PFSK-1 (cell line): ENCODE data around the gene RIN3.
A peak's percentile ranks its signal among the peaks of the same experiment; 100 is the strongest.

Source experiments
- FOXP2 ChIP-seq: optimal IDR thresholded peaks from 2 replicates; pipeline ENCODE3; 2011; ENCODE audit warnings: borderline replicate concordance, control low read depth, inconsistent platforms; ENCODE audit not compliant: insufficient read depth; ENCODE audit errors: extremely low read length, extremely low read depth
- POLR2AphosphoS5 ChIP-seq: IDR thresholded peaks from 2 replicates; pipeline ENCODE4 v1.6.1; 2012; ENCODE audit warnings: low read depth, mild to moderate bottlenecking, control low read depth, low read length, moderate library complexity
- REST ChIP-seq, 2 experiments: IDR thresholded peaks; 2 replicates each; pipeline versions ENCODE4 v1.6.1 to v1.8.0; 2011 to 2012; ENCODE audit warnings: low read depth in 2 of 2, low read length in 2 of 2, control low read depth in 1 of 2, inconsistent platforms in 1 of 2, mild to moderate bottlenecking in 1 of 2, moderate library complexity in 1 of 2; ENCODE audit not compliant: insufficient read depth in 1 of 2
- SIN3A ChIP-seq: IDR thresholded peaks from 2 replicates; pipeline ENCODE4 v1.6.1; 2012; ENCODE audit warnings: mild to moderate bottlenecking, low read length, moderate library complexity, borderline replicate concordance; ENCODE audit not compliant: insufficient read depth
- TAF1 ChIP-seq: IDR thresholded peaks from 2 replicates; pipeline ENCODE4 v1.6.1; 2012; ENCODE audit warnings: low read length, control low read depth, borderline replicate concordance; ENCODE audit not compliant: insufficient read depth

The RIN3 gene

DNA sequence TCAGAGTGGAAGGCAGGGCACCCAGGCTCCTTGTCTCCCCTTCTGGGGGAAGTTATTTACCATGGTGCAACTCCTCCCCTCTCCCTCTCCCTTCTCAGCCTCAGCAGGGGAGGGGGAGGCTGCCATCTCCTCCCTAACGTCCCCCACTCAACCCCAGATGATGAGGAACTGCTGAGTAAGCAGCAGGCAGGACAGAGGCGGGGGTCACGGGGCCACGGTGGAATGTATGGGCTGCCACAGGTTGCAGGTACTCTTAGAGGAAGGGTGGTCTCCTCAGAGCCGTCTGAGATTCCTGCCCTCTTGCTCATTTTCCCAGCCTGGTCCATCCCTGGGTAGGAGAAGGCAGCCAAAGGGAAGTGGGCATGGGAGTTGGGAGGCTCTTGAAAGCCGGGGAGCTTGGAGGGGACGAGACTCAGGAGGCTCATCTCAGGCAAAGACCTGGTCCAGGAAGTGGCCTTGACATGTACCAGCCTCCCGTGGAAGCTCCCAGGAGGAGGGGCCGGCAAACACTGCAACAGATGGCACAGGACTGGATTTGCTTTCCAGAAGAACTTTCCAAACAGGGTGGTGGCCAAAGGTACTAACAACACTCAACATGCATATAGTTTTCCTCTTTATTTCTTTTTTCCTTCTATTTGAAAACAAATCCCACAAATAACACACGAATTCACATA is 19.0 kb downstream of the RIN3 start:
- TF ChIP-seq SIN3A, result no peak
- TF ChIP-seq POLR2AphosphoS5, result no peak
- no peak for TF ChIP-seq TAF1
- TF ChIP-seq REST (IDR thresholded peaks at IDR 0.05; ENCODE audit: insufficient read depth in 1 of 2, low read depth in 2 of 2, low read length in 2 of 2), result no peak

- TF ChIP-seq SIN3A (no peak), FOXP2 (no peak)
These were observed 21.5 kb downstream of the RIN3 start for GRCh38 chr14:92534932-92535643.

DNA sequence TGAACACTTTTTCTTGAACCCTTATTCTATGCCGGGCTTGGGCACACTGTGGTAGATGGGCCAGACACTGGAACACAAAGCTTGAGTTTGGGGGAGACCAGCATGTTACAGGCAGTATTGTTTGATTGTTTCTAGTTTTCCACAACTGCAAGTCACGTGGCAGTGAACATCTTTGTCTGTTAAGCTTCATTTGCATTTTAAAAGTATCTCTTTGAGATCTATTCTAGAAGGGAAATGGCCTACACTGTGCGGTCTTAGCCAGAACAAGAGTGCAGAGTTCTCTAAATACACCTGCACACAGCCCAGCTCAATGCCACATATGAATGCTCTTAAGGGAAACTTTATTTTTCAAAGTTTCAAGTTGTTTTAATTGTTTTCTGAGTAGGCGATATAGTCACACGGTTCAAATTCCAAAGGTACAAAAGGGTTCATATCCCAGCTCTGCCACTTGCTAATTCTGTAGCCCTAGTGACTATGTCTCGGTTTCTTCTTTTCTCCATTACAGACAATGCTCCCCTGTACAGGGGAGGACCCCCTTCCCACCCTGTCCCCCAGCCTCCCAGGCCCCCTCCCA is 24.9 kb downstream of the RIN3 start:
- no peak for TF ChIP-seq REST (IDR thresholded peaks at IDR 0.05; ENCODE audit: insufficient read depth in 1 of 2, low read depth in 2 of 2, low read length in 2 of 2)
- TF ChIP-seq SIN3A, result no peak
- TF ChIP-seq POLR2AphosphoS5, result no peak
- TF ChIP-seq TAF1, result no peak
- TF ChIP-seq FOXP2, result no peak

GRCh38 chr14:92539419-92539818 is 25.8 kb downstream of the RIN3 start:
- TF ChIP-seq TAF1, result no peak
- TF ChIP-seq POLR2AphosphoS5, result no peak
- no peak for TF ChIP-seq REST (IDR thresholded peaks at IDR 0.05; ENCODE audit: insufficient read depth in 1 of 2, low read depth in 2 of 2, low read length in 2 of 2)
- TF ChIP-seq FOXP2, result no peak
- TF ChIP-seq SIN3A, result no peak

DNA sequence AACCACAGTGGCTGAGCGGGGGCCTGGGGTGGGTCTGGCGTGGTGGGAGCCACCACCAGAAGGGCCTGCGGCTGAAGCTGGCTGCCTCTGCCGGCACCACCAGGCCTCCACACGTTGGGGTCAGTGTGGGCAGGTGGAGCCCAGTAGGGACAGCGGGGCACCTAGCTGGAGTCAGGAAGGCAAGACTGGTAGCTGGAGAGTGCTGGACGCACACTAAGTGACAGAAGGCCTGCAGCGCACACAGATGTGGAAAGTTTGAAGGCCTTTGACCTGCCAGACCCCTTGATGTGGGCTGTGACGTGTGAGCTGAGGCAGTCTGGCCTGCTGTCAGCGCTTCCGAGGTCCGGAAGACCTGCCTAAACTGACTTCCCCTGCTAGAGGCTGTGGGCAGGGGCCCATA is 26.3 kb downstream of the RIN3 start:
- TF ChIP-seq FOXP2 (peak; percentile 39), REST (IDR thresholded peaks at IDR 0.05; ENCODE audit: insufficient read depth in 1 of 2, low read depth in 2 of 2, low read length in 2 of 2) (no peak)
